GM21529 (cell line): ENCODE results near the gene EIF2B5.
"Not testable (repeated sequence)": the region's sequence is repeated elsewhere in the genome, so short reads cannot be mapped to it uniquely, and the experiment has no call there.

Source experiments
- ATAC-seq: cut with Tn5 transposase; IDR thresholded peaks from one replicate; pipeline ENCODE4 v1.9.1; 2021; ENCODE audit not compliant: unreplicated experiment

Gene EIF2B5

GRCh38 chr3:184135149-184135910, at the start of gene EIF2B5:
TSS of gene EIF2B5 (plus strand) at chr3:184135358. CDS start at chr3:184135386, 28 bp downstream.
- peak; percentile 93 for ATAC-seq

DNA sequence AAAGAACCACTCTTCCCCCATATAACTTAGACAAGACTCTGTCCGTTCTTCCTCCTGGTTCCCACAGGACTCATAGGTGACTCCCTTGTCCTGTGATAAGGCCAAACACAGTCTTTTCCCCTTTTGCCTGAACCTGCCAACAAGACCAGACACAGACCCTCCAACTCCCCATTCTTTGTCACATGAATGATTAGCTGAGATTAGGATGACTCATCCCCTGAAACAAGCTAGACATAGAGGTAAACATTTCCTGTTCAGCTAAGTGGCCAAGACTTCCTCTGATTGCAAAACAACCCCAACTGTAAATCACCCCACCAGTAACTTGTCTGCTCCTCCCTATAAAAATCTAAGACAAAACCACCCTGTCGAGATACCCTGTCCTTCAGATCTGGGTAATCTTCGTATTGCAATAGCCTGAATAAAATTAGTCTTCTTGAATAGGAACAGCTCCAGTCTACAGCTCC, 49.7 kb upstream of the EIF2B5 start:
- no peak for ATAC-seq

DNA sequence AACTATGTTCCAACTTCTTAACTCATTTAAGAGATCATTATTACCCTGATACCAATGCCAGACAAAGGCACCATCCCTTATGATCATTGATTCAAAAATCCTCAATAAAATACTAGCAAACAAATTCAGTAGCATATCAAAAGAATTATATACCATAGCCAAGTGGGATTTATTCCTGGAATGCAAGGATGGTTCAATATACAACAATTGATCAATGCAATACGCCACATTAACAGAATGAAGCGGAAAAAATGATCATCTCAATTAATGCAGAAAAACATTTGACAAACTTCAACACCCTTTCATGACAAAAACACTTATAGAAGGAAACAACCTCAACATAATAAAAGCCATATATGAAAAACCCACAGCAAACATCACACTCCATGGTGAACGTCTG, 43.0 kb upstream of the EIF2B5 start:
- no peak for ATAC-seq

DNA sequence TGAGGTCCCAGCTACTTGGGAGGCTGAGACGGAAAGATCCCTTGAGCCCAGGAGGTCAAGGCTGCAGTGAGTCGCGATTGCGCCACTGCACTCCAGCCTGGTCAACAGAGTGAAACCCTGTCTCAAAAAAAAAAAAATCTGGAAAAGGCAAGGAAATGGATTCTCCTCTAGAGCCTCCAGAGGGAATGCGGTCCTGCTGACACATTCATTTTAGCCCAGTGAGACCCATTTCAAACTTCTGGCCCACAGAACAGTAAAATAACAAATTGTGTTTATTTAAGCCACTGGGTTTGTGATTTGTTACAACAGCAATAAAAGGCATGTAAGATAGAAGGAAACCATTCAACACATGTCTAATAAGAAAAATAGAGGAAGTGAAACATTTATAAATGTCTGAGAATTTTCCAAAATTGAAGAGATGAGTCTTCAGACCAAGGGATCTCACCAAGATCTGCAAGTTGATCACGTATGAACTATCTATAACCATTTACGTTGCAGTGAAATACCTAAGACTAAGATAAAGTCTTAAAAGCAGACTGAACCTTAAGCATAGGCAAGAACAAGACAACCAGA, 38.3 kb upstream of the EIF2B5 start, which contains the start of gene HTR3E:
Gene HTR3E, plus strand, starts transcription at position 254 of the 573 bp plus-strand sequence. CDS start 466 bp downstream, outside the sequence.
- ATAC-seq = no peak

DNA sequence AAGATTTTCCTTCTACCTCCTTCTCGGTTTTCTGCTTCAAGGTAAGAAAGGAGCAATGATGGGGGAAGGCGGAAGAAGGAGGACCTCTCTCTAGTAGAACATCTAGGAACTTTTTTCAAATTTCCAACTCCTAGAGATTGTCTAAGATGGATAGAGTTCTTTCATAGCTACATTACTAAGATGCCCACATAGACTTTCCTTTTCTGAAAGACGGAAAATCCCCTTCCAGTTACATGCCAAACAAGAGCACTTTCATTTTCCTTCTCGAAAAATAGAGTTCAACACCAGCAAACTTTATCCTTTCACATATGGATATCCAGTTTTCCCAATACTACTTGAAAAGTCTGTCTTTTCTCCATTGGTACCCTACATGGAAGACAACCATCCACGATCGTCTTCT, 37.6 kb upstream of the EIF2B5 start:
- no peak for ATAC-seq

GRCh38 chr3:184099806-184100686, 35.1 kb upstream of the EIF2B5 start:
- no peak for ATAC-seq

GRCh38 chr3:184110316-184110725, 24.8 kb upstream of the EIF2B5 start:
- no peak for ATAC-seq

GRCh38 chr3:184116017-184116416, 19.1 kb upstream of the EIF2B5 start:
- no peak for ATAC-seq

DNA sequence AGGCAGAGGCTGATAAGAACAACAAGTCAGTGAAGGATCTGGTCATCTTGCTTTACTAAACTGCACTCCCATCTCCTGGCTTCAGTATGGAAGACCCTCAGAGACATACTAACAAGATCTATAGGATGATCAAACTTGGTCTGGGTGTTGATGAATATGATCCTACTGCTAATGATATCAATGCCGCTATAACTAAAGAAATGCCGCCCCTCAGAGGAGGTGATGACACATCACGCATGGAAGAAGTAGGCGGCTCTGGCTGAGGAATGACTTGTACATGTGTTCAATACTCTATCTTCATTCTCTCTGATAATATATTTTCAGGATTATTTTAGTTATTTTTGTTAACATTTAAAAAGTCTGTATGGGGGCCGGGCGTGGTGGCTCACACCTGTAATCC, 17.5 kb upstream of the EIF2B5 start:
- no peak for ATAC-seq

DNA sequence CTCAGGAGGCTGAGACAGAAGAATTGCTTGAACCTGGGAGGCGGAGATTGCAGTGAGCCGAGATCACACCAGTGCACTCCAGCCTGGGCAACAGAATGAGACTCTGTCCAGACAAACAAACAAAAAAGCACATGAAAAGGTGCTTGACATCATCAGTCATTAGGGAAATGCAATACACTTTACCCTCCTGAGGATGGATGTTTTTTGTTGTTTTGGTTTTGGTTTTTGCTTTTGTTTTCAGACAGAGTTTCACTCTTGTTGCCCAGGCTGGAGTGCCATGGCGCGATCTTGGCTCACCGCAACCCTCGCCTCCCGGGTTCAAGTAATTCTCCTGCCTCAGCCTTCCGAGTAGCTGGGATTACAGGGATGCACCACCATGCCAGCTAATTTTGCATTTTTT, 14.1 kb upstream of the EIF2B5 start:
- not testable (repeated sequence) for ATAC-seq

DNA sequence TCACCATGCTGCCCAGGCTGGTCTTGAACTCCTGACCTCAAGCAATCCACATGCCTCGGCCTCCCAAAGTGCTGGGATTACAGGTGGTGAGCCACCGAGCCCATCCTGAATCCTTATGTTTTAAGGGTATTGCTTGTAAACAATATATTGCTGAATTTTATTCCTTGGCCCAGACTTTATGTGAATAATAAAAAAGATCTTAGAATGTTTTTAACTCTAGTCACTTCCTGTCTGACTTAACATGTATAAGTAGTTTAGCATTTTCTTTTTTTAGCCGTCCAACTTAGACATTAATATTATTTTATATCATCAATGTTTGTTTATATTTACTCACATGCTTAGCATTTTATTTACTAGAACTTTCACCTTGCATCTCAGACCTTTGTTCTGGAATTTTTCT, 9.2 kb upstream of the EIF2B5 start:
- ATAC-seq = no peak

DNA sequence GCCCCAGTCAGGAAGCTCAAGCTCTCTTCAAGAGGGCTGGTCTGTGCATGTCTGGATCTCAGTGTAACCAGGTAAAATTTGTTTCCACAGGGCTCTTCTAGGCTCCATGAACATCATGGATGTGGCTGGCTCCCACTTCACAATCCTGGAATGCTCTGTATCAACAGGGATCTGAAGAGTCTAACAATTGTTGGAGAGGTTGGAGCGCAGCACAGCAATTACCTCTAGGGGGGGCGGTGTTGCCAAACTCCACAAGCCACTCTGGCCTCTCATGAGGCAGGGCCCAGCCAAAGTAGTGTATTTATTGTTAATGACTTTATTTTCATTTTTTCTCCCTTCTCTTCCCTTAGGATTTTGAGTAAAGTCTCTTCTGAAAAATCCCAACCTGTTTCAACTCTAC, 6.1 kb upstream of the EIF2B5 start:
- peak; percentile 49 for ATAC-seq

DNA sequence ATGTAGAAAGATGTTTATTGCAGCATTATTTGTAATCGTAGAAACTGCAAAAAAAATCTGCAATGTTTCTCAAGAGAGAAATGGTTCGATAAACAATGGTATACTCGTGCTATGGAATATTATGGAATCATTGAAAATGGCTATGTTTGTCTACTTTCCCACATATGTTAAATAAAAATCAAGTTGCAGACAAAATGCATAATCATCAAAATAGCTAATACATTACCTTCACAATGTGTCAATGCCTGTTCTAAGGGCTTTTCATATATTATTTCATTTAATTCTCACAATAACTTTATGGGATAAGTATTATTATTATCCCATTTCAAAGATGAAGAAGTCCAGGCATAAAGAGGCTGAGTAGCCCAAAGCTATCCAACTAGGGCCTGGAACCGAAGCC, 2.2 kb upstream of the EIF2B5 start:
- no peak for ATAC-seq

GRCh38 chr3:184133840-184134745, 1.1 kb upstream of the EIF2B5 start:
- peak; percentile 47 for ATAC-seq

- peak; percentile 21 for ATAC-seq
These were observed 411 bp upstream of the EIF2B5 start for GRCh38 chr3:184134746-184135148.

DNA sequence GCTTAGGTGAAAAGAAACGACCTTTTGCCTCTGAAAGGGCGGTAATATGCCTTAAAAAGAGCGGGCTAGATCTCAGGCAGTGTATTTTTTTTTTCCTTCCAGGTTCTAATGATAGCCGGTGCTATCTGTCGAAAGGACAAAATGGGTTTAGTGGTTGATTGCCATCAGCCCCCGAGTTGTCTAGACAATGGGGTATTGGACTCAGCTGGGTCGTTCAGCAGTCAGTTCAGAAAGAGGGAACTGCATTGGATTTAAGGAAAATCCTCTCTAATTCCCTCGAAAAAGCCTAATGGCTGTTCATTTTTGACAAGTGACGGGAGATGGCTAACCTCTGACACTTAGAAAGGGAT, 728 bp downstream of the EIF2B5 start:
- no peak for ATAC-seq

DNA sequence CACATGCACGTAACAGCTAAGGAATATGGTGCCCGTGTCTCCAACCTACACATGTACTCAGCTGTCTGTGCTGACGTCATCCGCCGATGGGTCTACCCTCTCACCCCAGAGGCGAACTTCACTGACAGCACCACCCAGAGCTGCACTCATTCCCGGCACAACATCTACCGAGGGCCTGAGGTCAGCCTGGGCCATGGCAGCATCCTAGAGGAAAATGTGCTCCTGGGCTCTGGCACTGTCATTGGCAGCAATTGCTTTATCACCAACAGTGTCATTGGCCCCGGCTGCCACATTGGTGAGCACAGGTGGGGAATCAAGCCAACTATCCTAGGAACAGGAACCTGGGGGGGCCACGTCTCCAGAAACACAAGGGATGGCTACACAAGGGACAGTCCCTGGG, 5.3 kb downstream of the EIF2B5 start:
- no peak for ATAC-seq

DNA sequence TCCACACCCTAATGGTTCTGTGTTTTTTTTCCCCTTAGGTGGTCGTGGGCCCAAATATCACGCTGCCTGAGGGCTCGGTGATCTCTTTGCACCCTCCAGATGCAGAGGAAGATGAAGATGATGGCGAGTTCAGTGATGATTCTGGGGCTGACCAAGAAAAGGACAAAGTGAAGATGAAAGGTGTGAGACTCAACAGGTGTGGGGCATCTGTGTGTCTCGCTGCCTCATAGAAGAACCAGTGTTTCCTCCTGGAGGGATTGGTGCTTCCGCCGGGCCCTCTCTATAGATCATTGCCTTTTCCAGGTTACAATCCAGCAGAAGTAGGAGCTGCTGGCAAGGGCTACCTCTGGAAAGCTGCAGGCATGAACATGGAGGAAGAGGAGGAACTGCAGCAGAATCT, 7.0 kb downstream of the EIF2B5 start:
- no peak for ATAC-seq

GRCh38 chr3:184143327-184143726, 8.2 kb downstream of the EIF2B5 start:
- ATAC-seq = no peak

DNA sequence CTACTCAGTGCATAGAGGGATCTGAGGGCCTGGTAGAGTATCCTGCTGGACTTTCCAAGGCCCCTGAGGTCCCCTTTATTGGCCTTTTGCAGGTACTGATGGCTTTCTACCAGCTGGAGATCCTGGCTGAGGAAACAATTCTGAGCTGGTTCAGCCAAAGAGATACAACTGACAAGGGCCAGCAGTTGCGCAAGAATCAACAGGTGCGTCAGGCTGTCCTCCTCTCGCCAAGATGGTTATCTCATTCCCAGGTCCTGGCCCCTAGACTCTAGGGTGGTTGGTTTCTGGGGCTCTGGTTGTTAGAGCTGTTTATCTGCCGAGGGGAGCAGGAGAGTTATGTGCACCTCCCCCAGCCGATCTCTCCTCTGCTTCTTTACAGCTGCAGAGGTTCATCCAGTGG, 9.3 kb downstream of the EIF2B5 start:
- no peak for ATAC-seq

DNA sequence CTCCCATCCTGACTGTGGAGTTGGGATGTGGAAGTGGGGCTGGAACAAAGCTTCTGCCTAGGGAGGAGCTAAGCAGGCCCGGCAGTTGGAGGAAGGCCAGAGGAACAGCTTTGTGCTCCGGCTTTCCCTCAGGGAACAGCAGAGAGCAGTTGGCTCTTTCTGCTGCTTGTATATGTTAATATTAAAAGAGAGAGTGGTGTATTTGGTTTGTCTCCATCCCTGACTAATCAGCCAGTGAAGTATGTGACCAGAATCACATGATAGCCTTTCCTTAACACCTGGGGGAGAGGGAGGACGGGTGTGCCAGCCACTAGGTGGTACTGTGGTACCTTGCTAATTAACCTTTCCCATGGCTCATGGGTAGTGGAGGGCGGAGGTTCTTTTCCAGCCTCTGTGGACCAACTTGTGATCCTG, 10.0 kb downstream of the EIF2B5 start:
- ATAC-seq = no peak
